Erythroblast (primary cell): ENCODE measurements around the gene DRD4.

Experiments used
- GATA1 ChIP-seq: IDR thresholded peaks from 2 replicates; pipeline ENCODE4 v1.6.1; 2011; ENCODE audit warnings: low read depth, mild to moderate bottlenecking, control low read depth, low read length, moderate library complexity
- POLR2A ChIP-seq: IDR thresholded peaks from 2 replicates; pipeline ENCODE4 v1.6.1; 2011; ENCODE audit warnings: mild to moderate bottlenecking, low read length

- no peak for TF ChIP-seq POLR2A
- no peak for TF ChIP-seq GATA1
Observed at GRCh38 chr11:688681-689080, 51.6 kb downstream of the DRD4 start.
